ENCODE results near the gene NOCT. TPM values are rescaled to one million over a fixed set of nuclear protein-coding genes. Genes with fewer than 3 reads are reported as not detected.

The NOCT gene
- total and polyA plus RNA-seq, 2 of the 4 experiments (the other 2 are of a cell fraction): 5.5 to 41.4 TPM

DNA sequence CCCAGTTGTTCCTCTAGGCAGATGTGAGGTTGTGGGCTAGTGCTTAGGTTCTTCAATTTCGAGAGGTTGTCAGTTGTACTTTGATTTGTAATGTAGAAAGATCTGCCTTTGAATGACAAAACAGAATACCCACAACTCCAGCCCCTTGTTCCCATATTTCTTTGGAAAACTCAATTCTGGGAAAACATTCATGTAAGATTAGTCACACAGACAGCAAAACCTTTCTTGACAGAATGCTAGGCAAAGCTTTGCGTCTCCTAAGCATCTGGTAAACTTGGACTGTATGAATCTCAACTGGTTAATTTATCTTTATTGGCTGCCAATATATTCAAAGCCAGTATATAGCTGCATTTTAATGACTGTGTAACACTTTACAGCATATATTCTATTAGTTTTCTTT is 34.9 kb downstream of the NOCT start:
- no peak overlapping the region for H2BK15ac ChIP-seq (ENCODE audit: low read depth, low read length)
- no peaks in the 10 kb centered on the region for H3K9me3 ChIP-seq (ENCODE audit: control insufficient read depth, insufficient read depth, low read length)
- H3K9me1 ChIP-seq (ENCODE audit: insufficient read depth, low read length): peaks cover 2% of the 10 kb centered on the region; the same call in 1 of the 2 replicates
- peak overlapping the region; percentile 57 for H2BK5ac ChIP-seq (ENCODE audit: low read depth, low read length, poor library complexity, severe bottlenecking)
- no peak overlapping the region for H3K4me2 ChIP-seq (ENCODE audit: low read depth, low read length)
- H2BK120ac ChIP-seq (ENCODE audit: low read depth, low read length): no peak overlapping the region
- no peak for TF ChIP-seq RAD21 (IDR thresholded peaks at IDR 0.05; ENCODE audit: low read length)
- no peak for TF ChIP-seq SMC3 (IDR thresholded peaks at IDR 0.05; ENCODE audit: low read depth, low read length)
- no peak for TF ChIP-seq FOS (IDR thresholded peaks at IDR 0.05; ENCODE audit: low read depth, low read length)
- WGBS, 2 experiments (ENCODE audit: extremely low coverage in 2 of 2, insufficient read length in 1 of 2): no CpG with 5 or more reads among the region's 2 CpGs
- H3K79me1 ChIP-seq (ENCODE audit: low read depth in 1 of 2, low read length in 2 of 2): peaks cover 22 to 66% of the 10 kb centered on the region in 2 experiments
- no peak overlapping the region for H2AK5ac ChIP-seq (ENCODE audit: low read depth, low read length)
- H3K4ac ChIP-seq (ENCODE audit: low read depth, low read length): no peak overlapping the region
- H2AFZ ChIP-seq (replicated peaks; ENCODE audit: low read length, poor library complexity): no peak overlapping the region
- ChIA-PET POLR2A (ENCODE audit: unreplicated experiment) (no interaction called here), CTCF (interaction anchor here (1.2 kb wide), 1 partner anchor 20 kb away, joined by 3 read pairs; no protein-coding TSS in a partner anchor)
- no peak overlapping the region for H3K27ac ChIP-seq (ENCODE audit: insufficient read depth, low read length)
- peaks cover 23% of the 10 kb centered on the region for H4K20me1 ChIP-seq (ENCODE audit: insufficient read depth, low read length)
- in situ Hi-C loops (cut with MboI; ENCODE audit: low sequenced_read_pairs) (no loop called here), intact Hi-C loops (cut with micrococcal nuclease) (no loop called here), dilution Hi-C loops (cut with HindIII; ENCODE audit: low sequenced_read_pairs, unreplicated experiment) (no loop called here)
- no TSS peak for BruUV-seq (replicated peaks)
- H3K56ac ChIP-seq (ENCODE audit: extremely low read depth, insufficient read depth, low read length): no peak overlapping the region; the same call in 1 of the 2 replicates
- H3K36me3 ChIP-seq (ENCODE audit: control insufficient read depth, insufficient read depth, low read length): peaks cover 7% of the 10 kb centered on the region
- H4K8ac ChIP-seq (ENCODE audit: low read depth in 2 of 2, low read length in 2 of 2): no peak overlapping the region
- H3K14ac ChIP-seq (replicated peaks; ENCODE audit: low read depth, low read length): no peak overlapping the region
- no peak overlapping the region for H4K91ac ChIP-seq (ENCODE audit: insufficient read depth, low read depth, low read length)
- no peak overlapping the region for H4K5ac ChIP-seq (ENCODE audit: low read depth, low read length)
- no peak overlapping the region for H3K9ac ChIP-seq (ENCODE audit: low read depth, low read length)
- no peak overlapping the region for H3K23ac ChIP-seq (ENCODE audit: low read depth, low read length)
- H2BK20ac ChIP-seq (ENCODE audit: low read depth, low read length): no peak overlapping the region
- peak; percentile 45; the same call in 1 of the 2 replicates for ATAC-seq (ENCODE audit: low read depth)
- peak; percentile 57 for DNase-seq
- no peak overlapping the region for H3K4me3 ChIP-seq (ENCODE audit: insufficient read depth, low read depth, low read length)
- H2AK9ac ChIP-seq (replicated peaks; ENCODE audit: low read depth, low read length, poor library complexity): no peak overlapping the region
- peaks cover 6% of the 10 kb centered on the region for H3K4me1 ChIP-seq (ENCODE audit: control insufficient read depth, insufficient read depth, low read length)
- H3K18ac ChIP-seq (ENCODE audit: low read depth, low read length): no peak overlapping the region
- no peaks in the 10 kb centered on the region for H3K27me3 ChIP-seq (ENCODE audit: control insufficient read depth, insufficient read depth, low read length)
